GM12878 (cell line): Measurements from ENCODE around the gene SEC11A. TPM values are rescaled to one million over a fixed set of nuclear protein-coding genes. Genes with fewer than 3 reads are reported as not detected.

ENCODE experiments used
- BACH1 ChIP-seq: fragments of 450-650 bp; IDR thresholded peaks from 2 replicates; pipeline ENCODE4 v1.6.1; 2017; ENCODE audit warnings: mild to moderate bottlenecking, borderline replicate concordance
- BCLAF1 ChIP-seq: fragments of 450-650 bp; IDR thresholded peaks from 2 replicates; pipeline ENCODE4 v1.6.1; 2017; ENCODE audit warnings: antibody characterized with exemption, mild to moderate bottlenecking, moderate library complexity
- CHD4 ChIP-seq: fragments of 200-600 bp; sonication (generic); IDR thresholded peaks from 2 replicates; pipeline ENCODE4 v1.6.1; 2016; ENCODE audit warnings: mild to moderate bottlenecking
- EP300 ChIP-seq, 2 experiments: fragments of 150-350 bp in 1 of 2; IDR thresholded peaks; 2 replicates each; pipeline ENCODE4 v1.6.1; 2011 to 2012; ENCODE audit warnings: low read depth in 2 of 2, low read length in 2 of 2, borderline replicate concordance in 1 of 2, improper control_type of control experiment in 1 of 2, inconsistent platforms in 1 of 2; ENCODE audit not compliant: control insufficient read depth in 1 of 2
- FOXM1 ChIP-seq: IDR thresholded peaks from 2 replicates; pipeline ENCODE4 v1.6.1; 2012; ENCODE audit warnings: low read depth, mild to moderate bottlenecking, inconsistent platforms, low read length, moderate library complexity
- JUNB ChIP-seq: IDR thresholded peaks from 2 replicates; pipeline ENCODE4 v1.6.1; 2016; ENCODE audit warnings: antibody characterized with exemption, mild to moderate bottlenecking
- MTA2 ChIP-seq: fragments of 450-650 bp; IDR thresholded peaks from 2 replicates; pipeline ENCODE4 v1.6.1; 2016; ENCODE audit warnings: low read depth, mild to moderate bottlenecking, moderate library complexity
- MXI1 ChIP-seq: fragments of 150-350 bp; IDR thresholded peaks from 2 replicates; pipeline ENCODE4 v1.6.1; 2011; ENCODE audit warnings: low read depth, mild to moderate bottlenecking, inconsistent platforms, low read length, improper control_type of control experiment
- RCOR1 ChIP-seq: conservative IDR thresholded peaks from 2 replicates; pipeline ENCODE4 v1.6.1; 2012; ENCODE audit warnings: low read depth, low read length, improper control_type of control experiment
- REST ChIP-seq: IDR thresholded peaks from 2 replicates; pipeline ENCODE4 v1.6.1; 2012; ENCODE audit warnings: mild to moderate bottlenecking, low read depth, low read length
- SKIL ChIP-seq: fragments of 450-650 bp; IDR thresholded peaks from 2 replicates; pipeline ENCODE4 v1.6.1; 2017; ENCODE audit warnings: mild to moderate bottlenecking, low read depth, inconsistent platforms; ENCODE audit not compliant: poor library complexity, severe bottlenecking
- SP1 ChIP-seq: IDR thresholded peaks from one replicate; pipeline ENCODE4 v1.6.1; 2011; ENCODE audit warnings: low read depth, low read length
- SREBF1 ChIP-seq: IDR thresholded peaks from 2 replicates; pipeline ENCODE4 v1.6.1; 2012; ENCODE audit warnings: mild to moderate bottlenecking, low read length
- TCF7 ChIP-seq: IDR thresholded peaks from 2 replicates; pipeline ENCODE4 v1.6.1; 2014; ENCODE audit warnings: antibody characterized with exemption, borderline replicate concordance
- ZNF217 ChIP-seq: fragments of 450-650 bp; IDR thresholded peaks from 2 replicates; pipeline ENCODE4 v1.6.1; 2017; ENCODE audit warnings: antibody characterized with exemption, mild to moderate bottlenecking
- ZNF622 ChIP-seq: fragments of 450-650 bp; IDR thresholded peaks from 2 replicates; pipeline ENCODE4 v1.6.1; 2017; ENCODE audit warnings: mild to moderate bottlenecking, inconsistent platforms
- polyA plus RNA-seq, 11 experiments: library from polyadenylated mRNA; depleted of rRNA in 4 of 11; unstranded in 6 of 11; stranded (reverse) in 5 of 11; fragments of >200 nt; fragmentation: Nextera tagmentation in 4 of 11; fragmentation: Illumina TruSeq in 1 of 11; extraction: Ambion mirVana in 4 of 11; extraction: Trizol in 1 of 11; gene quantifications; 1 replicate in 1 of 11; 2 replicates in 10 of 11; pipeline versions ENCODE4 v1.2.1 to v1.2.3, GENCODE V29; 2011 to 2016; ENCODE audit warnings: inconsistent platforms in 2 of 11, missing spikeins in 2 of 11, low read depth in 1 of 11
- total RNA-seq, 4 experiments: library from RNA; depleted of rRNA in 3 of 4; stranded (reverse); fragments of >200 nt in 3 of 4; fragmentation: Illumina TruSeq in 1 of 4; extraction: Trizol in 1 of 4; gene quantifications; 2 replicates each; pipeline versions ENCODE4 v1.2.1 to v1.2.3, GENCODE V29; 2013 to 2021
- TF ChIP-seq, protein P1 (sequence below): IDR thresholded peaks from 2 replicates; pipeline ENCODE4 v1.6.1; 2012; ENCODE audit warnings: low read depth, low read length, improper control_type of control experiment
- TF ChIP-seq, protein P2 (sequence below): fragments of 450-650 bp; IDR thresholded peaks from 2 replicates; pipeline ENCODE4 v1.6.1; 2016; ENCODE audit warnings: mild to moderate bottlenecking, moderate library complexity, borderline replicate concordance

The SEC11A gene
- total and polyA plus RNA-seq, 10 of the 15 experiments (the other 5 are each of a cell fraction or from before 2014, with no cell fraction given): 99.2 to 159 (median 143) TPM

- TF ChIP-seq REST: no peak
- TF ChIP-seq BCLAF1: no peak
- TF ChIP-seq CHD4: no peak
- no peak for TF ChIP-seq BACH1
- peak in 1 of 2 experiments; percentile 80; a peak in 1 of 4 replicates for TF ChIP-seq EP300 (IDR thresholded peaks at IDR 0.05; ENCODE audit: borderline replicate concordance in 1 of 2, control insufficient read depth in 1 of 2, low read depth in 2 of 2, low read length in 2 of 2)
- TF ChIP-seq, protein P1, sequence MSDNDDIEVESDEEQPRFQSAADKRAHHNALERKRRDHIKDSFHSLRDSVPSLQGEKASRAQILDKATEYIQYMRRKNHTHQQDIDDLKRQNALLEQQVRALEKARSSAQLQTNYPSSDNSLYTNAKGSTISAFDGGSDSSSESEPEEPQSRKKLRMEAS: no peak
- TF ChIP-seq ZNF622: no peak
- TF ChIP-seq, protein P2, sequence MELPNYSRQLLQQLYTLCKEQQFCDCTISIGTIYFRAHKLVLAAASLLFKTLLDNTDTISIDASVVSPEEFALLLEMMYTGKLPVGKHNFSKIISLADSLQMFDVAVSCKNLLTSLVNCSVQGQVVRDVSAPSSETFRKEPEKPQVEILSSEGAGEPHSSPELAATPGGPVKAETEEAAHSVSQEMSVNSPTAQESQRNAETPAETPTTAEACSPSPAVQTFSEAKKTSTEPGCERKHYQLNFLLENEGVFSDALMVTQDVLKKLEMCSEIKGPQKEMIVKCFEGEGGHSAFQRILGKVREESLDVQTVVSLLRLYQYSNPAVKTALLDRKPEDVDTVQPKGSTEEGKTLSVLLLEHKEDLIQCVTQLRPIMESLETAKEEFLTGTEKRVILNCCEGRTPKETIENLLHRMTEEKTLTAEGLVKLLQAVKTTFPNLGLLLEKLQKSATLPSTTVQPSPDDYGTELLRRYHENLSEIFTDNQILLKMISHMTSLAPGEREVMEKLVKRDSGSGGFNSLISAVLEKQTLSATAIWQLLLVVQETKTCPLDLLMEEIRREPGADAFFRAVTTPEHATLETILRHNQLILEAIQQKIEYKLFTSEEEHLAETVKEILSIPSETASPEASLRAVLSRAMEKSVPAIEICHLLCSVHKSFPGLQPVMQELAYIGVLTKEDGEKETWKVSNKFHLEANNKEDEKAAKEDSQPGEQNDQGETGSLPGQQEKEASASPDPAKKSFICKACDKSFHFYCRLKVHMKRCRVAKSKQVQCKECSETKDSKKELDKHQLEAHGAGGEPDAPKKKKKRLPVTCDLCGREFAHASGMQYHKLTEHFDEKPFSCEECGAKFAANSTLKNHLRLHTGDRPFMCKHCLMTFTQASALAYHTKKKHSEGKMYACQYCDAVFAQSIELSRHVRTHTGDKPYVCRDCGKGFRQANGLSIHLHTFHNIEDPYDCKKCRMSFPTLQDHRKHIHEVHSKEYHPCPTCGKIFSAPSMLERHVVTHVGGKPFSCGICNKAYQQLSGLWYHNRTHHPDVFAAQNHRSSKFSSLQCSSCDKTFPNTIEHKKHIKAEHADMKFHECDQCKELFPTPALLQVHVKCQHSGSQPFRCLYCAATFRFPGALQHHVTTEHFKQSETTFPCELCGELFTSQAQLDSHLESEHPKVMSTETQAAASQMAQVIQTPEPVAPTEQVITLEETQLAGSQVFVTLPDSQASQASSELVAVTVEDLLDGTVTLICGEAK: no peak
- peak; percentile 86 for TF ChIP-seq MTA2
- TF ChIP-seq SKIL: peak; percentile 58
- 0 out of 2 replicates have a peak, but pooled peaks have one; percentile 63 for TF ChIP-seq RCOR1
- TF ChIP-seq MXI1: no peak
- TF ChIP-seq FOXM1: no peak
- no peak; the same call in 1 of the 2 replicates for TF ChIP-seq JUNB
- peak; percentile 48 for TF ChIP-seq SP1
- TF ChIP-seq SREBF1: no peak
- TF ChIP-seq ZNF217: no peak
- no peak; the same call in 1 of the 2 replicates for TF ChIP-seq TCF7
Measured at GRCh38 chr15:84750583-84751092, 34.7 kb upstream of the SEC11A start (continued).
